ENCODE measurements around the gene SLC24A4. TPM values are rescaled to one million over a fixed set of nuclear protein-coding genes. Genes with fewer than 3 reads are reported as not detected.

The SLC24A4 gene
- total and polyA plus RNA-seq, 3 donors from 2014 or later: 3.6 to 10.6 (median 8.5) TPM

DNA sequence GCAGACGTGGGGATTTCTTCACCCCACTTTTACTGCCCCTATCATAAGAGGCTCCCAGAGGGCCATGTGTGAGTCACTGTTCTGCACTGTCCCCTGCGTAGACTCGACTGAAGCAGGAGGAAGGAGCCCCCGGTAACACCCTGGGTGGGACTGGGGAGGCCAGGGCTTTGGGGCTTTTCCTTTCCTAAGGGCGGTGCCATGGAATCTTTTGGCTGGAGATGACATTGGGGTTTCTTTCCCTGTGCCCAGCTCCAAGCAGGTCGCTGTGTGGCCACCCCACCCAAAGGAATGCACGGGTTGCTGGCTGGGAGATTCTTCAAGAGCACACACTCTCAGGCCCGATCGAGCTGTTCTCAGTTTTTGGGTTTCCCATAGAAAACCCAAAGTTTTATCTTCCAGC, 128.3 kb downstream of the SLC24A4 start:
- Histone ChIP-seq H3K9me3 (no peaks in the 10 kb centered on the region), H3K36me3 (ENCODE audit: low read depth, missing control alignments) (no peaks in the 10 kb centered on the region), H3K27ac (peak overlapping the region in 1 of 2 donors; percentile 43), H3K4me1 (peaks cover 11% of the 10 kb centered on the region), H3K4me3 (no peak overlapping the region), H3K27me3 (no peaks in the 10 kb centered on the region)
- no peak for TF ChIP-seq POLR2A (IDR thresholded peaks at IDR 0.05)
- TF ChIP-seq, protein P1, sequence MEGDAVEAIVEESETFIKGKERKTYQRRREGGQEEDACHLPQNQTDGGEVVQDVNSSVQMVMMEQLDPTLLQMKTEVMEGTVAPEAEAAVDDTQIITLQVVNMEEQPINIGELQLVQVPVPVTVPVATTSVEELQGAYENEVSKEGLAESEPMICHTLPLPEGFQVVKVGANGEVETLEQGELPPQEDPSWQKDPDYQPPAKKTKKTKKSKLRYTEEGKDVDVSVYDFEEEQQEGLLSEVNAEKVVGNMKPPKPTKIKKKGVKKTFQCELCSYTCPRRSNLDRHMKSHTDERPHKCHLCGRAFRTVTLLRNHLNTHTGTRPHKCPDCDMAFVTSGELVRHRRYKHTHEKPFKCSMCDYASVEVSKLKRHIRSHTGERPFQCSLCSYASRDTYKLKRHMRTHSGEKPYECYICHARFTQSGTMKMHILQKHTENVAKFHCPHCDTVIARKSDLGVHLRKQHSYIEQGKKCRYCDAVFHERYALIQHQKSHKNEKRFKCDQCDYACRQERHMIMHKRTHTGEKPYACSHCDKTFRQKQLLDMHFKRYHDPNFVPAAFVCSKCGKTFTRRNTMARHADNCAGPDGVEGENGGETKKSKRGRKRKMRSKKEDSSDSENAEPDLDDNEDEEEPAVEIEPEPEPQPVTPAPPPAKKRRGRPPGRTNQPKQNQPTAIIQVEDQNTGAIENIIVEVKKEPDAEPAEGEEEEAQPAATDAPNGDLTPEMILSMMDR (IDR thresholded peaks at IDR 0.05): no peak
- intact Hi-C loops (cut with DNase I; ENCODE audit: low total_unique reads): loop anchor here (10.0 kb wide), 1 partner anchor 316 kb away; no protein-coding TSS in a partner anchor
- DNase-seq: no peak
- WGBS, 2 donors: 55 to 62% methylated on average over 9 of the region's 9 CpGs

DNA sequence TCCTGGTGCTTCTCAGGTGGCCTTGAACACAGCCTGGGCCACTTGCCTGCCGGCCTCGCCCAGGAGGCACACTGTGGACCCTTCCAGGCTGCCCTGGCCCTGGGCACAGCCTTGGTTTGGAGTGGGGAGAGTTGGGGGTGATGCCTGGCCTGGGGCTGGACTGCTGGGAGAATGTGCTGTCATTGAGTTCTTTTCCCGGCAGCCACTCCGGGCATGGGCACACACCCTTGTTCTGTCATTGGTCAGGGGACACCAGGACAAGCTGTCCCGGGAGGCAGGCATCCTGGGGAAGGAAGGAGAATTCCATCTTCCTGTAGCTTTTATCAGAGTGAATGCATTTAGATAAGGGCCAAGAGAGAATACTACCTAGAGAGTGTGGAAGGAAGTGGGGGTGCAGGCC, 128.8 kb downstream of the SLC24A4 start:
- 34 to 62% methylated on average over 5 of the region's 5 CpGs for WGBS, 2 donors
- no peak overlapping the region for H3K4me3 ChIP-seq
- H3K36me3 ChIP-seq (ENCODE audit: low read depth, missing control alignments): no peaks in the 10 kb centered on the region
- H3K27me3 ChIP-seq: no peaks in the 10 kb centered on the region
- H3K27ac ChIP-seq: peak overlapping the region in 1 of 2 donors; percentile 43
- TF ChIP-seq, protein P1 (IDR thresholded peaks at IDR 0.05): no peak
- TF ChIP-seq POLR2A (IDR thresholded peaks at IDR 0.05): no peak
- intact Hi-C loops (cut with DNase I; ENCODE audit: low total_unique reads): loop anchor here (10.0 kb wide), 1 partner anchor 317 kb away; no protein-coding TSS in a partner anchor
- H3K9me3 ChIP-seq: no peaks in the 10 kb centered on the region
- peaks cover 11% of the 10 kb centered on the region for H3K4me1 ChIP-seq
- DNase-seq: no peak

DNA sequence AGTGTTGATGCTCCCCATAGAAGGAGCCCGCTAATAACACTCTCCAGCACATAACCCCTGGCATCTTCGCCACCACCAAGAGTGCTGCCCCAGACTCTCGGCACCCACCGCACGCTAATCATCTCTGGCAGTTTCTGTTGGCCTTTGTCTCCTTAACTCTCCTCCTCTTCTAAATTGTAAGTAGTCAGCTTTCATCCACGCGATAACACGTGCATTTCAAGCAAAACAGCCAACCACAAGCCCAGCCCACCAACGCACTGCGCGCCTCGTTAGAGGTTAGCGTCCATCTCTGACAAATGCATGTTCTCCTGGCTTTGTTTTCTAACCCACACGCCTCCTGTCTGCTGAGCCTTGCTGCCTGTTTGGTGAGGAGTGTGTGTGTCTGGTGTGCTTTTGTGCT, 129.5 kb downstream of the SLC24A4 start:
- Histone ChIP-seq H3K36me3 (ENCODE audit: low read depth, missing control alignments) (no peaks in the 10 kb centered on the region), H3K27me3 (no peaks in the 10 kb centered on the region), H3K4me3 (no peak overlapping the region), H3K4me1 (peaks cover 11% of the 10 kb centered on the region), H3K9me3 (no peaks in the 10 kb centered on the region), H3K27ac (no peak overlapping the region)
- WGBS, 2 donors: 89 to 96% methylated on average over 14 of the region's 14 CpGs
- TF ChIP-seq POLR2A (IDR thresholded peaks at IDR 0.05): no peak
- TF ChIP-seq, protein P1 (IDR thresholded peaks at IDR 0.05): no peak
- intact Hi-C loops (cut with DNase I; ENCODE audit: low total_unique reads): loop anchor here (10.0 kb wide), 1 partner anchor 318 kb away; no protein-coding TSS in a partner anchor
- DNase-seq: no peak

DNA sequence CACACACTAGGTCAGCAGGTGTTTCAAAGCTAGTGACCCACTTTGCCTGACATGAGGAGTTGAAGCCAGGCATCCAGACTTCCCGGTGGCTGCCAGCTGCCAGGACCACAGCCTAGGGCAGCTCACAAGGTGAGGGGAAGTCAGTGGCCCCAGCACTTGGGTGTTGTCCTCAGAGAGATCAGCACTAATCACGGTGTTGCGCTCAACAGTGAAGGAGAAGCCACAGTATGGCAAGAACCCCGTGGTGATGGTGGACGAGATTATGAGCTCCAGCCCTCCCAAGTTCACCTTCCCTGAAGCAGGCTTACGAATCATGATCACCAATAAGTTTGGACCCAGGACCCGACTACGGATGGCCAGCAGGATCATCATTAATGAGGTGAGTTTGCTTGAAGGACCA, 130.7 kb downstream of the SLC24A4 start:
- no peaks in the 10 kb centered on the region for H3K9me3 ChIP-seq
- 84 to 97% methylated on average over 5 to 8 of the region's 8 CpGs for WGBS, 2 donors
- intact Hi-C loops (cut with DNase I; ENCODE audit: low total_unique reads): loop anchor here (10.0 kb wide), 1 partner anchor 319 kb away; no protein-coding TSS in a partner anchor
- TF ChIP-seq, protein P1 (IDR thresholded peaks at IDR 0.05): no peak
- H3K4me3 ChIP-seq: no peak overlapping the region
- no peaks in the 10 kb centered on the region for H3K27me3 ChIP-seq
- H3K27ac ChIP-seq: no peak overlapping the region
- peaks cover 11% of the 10 kb centered on the region for H3K4me1 ChIP-seq
- no peaks in the 10 kb centered on the region for H3K36me3 ChIP-seq (ENCODE audit: low read depth, missing control alignments)
- DNase-seq: no peak

DNA sequence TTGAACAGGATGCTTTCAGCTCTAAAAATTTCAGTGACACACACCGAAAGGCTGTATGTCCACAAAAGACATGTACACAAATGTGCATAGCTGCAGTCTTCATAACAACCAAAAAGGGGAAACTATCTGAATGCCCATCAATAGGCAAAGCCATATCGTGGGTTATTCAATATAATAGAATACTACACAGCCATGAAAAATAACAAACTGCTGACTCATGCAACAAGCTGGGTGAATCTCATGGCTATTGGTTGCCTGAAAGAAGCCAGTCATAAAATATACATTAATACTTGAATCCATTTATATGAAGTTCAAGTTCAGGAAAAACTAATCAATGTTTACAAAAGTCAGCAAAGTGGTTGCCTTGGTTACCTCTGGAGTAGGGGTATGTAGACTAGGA, 132.3 kb downstream of the SLC24A4 start:
- peaks cover 11% of the 10 kb centered on the region for H3K4me1 ChIP-seq
- no peaks in the 10 kb centered on the region for H3K36me3 ChIP-seq (ENCODE audit: low read depth, missing control alignments)
- intact Hi-C loops (cut with DNase I; ENCODE audit: low total_unique reads): loop anchor here (10.0 kb wide), 1 partner anchor 320 kb away; no protein-coding TSS in a partner anchor
- no peaks in the 10 kb centered on the region for H3K27me3 ChIP-seq
- H3K9me3 ChIP-seq: no peaks in the 10 kb centered on the region
- no peak overlapping the region for H3K27ac ChIP-seq
- H3K4me3 ChIP-seq: no peak overlapping the region
- TF ChIP-seq, protein P1 (IDR thresholded peaks at IDR 0.05): no peak
- no peak for TF ChIP-seq POLR2A (IDR thresholded peaks at IDR 0.05)
- DNase-seq: no peak
- 93 to 94% methylated on average over 2 of the region's 2 CpGs for WGBS, 2 donors

Data from testis (tissue), 3 donors.